WTC11 (cell line): Measurements from ENCODE around the gene KIAA1755. TPM values are rescaled to one million over a fixed set of nuclear protein-coding genes. Genes with fewer than 3 reads are reported as not detected.

Experiments used
- ATAC-seq: fragments of 200-7000 bp; cut with Tn5 transposase; 2 replicates; pipeline ENCODE4 v1.10.0; 2021; ENCODE audit warnings: mild to moderate bottlenecking, moderate library complexity
- CTCF ChIA-PET: fragments of 300-600 bp; sonication (Branson Sonifier 250); formaldehyde crosslinking; loops from one replicate; lab custom pipeline; 2021; ENCODE audit warnings: antibody characterized with exemption; lab: Charles Lee
- POLR2A ChIA-PET: fragments of 350-600 bp; sonication (Branson Sonifier 250); formaldehyde crosslinking; loops from one replicate; lab custom pipeline; 2021; ENCODE audit warnings: antibody characterized with exemption; lab: Charles Lee
- DNase-seq: peaks from one replicate; pipeline ENCODE4 v3.0.0; 2021; ENCODE audit warnings: low spot score
- H3K27ac Mint-ChIP-seq: 2 replicates; pipeline ENCODE4 v1.8.0; 2021; ENCODE audit warnings: mixed read lengths
- H3K27me3 Mint-ChIP-seq: 2 replicates; pipeline ENCODE4 v1.8.0; 2021; ENCODE audit warnings: low read depth, mild to moderate bottlenecking, moderate library complexity, mixed read lengths
- H3K36me3 Mint-ChIP-seq: 2 replicates; pipeline ENCODE4 v1.8.0; 2021; ENCODE audit warnings: mixed read lengths
- H3K4me1 Mint-ChIP-seq: 2 replicates; pipeline ENCODE4 v1.8.0; 2022; ENCODE audit warnings: mixed read lengths
- H3K4me3 Mint-ChIP-seq: 2 replicates; pipeline ENCODE4 v1.8.0; 2021; ENCODE audit warnings: mild to moderate bottlenecking, moderate library complexity, mixed read lengths
- H3K9me3 Mint-ChIP-seq: 2 replicates; pipeline ENCODE4 v1.8.0; 2021; ENCODE audit warnings: mixed read lengths
- ATF6 ChIP-seq: sonication (generic); formaldehyde crosslinking; IDR thresholded peaks from 2 replicates; pipeline ENCODE4 v1.8.1; 2023; ENCODE audit warnings: mild to moderate bottlenecking, missing genetic modification reagents
- CBFB ChIP-seq: sonication (generic); formaldehyde crosslinking; IDR thresholded peaks from 2 replicates; pipeline ENCODE4 v1.8.1; 2022; ENCODE audit warnings: mild to moderate bottlenecking, low read depth, missing genetic modification reagents
- CDX4 ChIP-seq: fragments of 250-450 bp; sonication (Bioruptor Pico); IDR thresholded peaks from 2 replicates; pipeline ENCODE4 v1.9.0; 2021; ENCODE audit warnings: moderate library complexity, mild to moderate bottlenecking, inconsistent platforms, borderline replicate concordance
- FOXP1 ChIP-seq: sonication (generic); formaldehyde crosslinking; IDR thresholded peaks from 2 replicates; pipeline ENCODE4 v1.8.0; 2022; ENCODE audit warnings: missing genetic modification reagents, mild to moderate bottlenecking, moderate library complexity, borderline replicate concordance
- GABPB1 ChIP-seq: sonication (generic); formaldehyde crosslinking; IDR thresholded peaks from 2 replicates; pipeline ENCODE4 v1.8.1; 2023; ENCODE audit warnings: mild to moderate bottlenecking, missing genetic modification reagents
- GRHL2 ChIP-seq: fragments of 250-450 bp; sonication (Bioruptor Pico); IDR thresholded peaks from 2 replicates; pipeline ENCODE4 v1.8.0; 2022; ENCODE audit warnings: mild to moderate bottlenecking, moderate library complexity; ENCODE audit not compliant: insufficient replicate concordance, severe bottlenecking
- KAT7 ChIP-seq: sonication (generic); formaldehyde crosslinking; IDR thresholded peaks from 2 replicates; pipeline ENCODE4 v1.8.1; 2023; ENCODE audit warnings: missing genetic modification reagents, mild to moderate bottlenecking, borderline replicate concordance
- NFATC4 ChIP-seq: fragments of 250-450 bp; sonication (Bioruptor Pico); IDR thresholded peaks from 2 replicates; pipeline ENCODE4 v1.9.0; 2021; ENCODE audit warnings: mild to moderate bottlenecking
- OVOL2 ChIP-seq: fragments of 250-450 bp; sonication (Bioruptor Pico); IDR thresholded peaks from 2 replicates; pipeline ENCODE4 v1.9.0; 2021; ENCODE audit warnings: mild to moderate bottlenecking, borderline replicate concordance
- PRDM15 ChIP-seq: sonication (generic); formaldehyde crosslinking; IDR thresholded peaks from 2 replicates; pipeline ENCODE4 v1.8.0; 2022; ENCODE audit warnings: missing genetic modification reagents
- PRRX2 ChIP-seq: fragments of 250-450 bp; sonication (Bioruptor Pico); IDR thresholded peaks from 2 replicates; pipeline ENCODE4 v1.8.0; 2021; ENCODE audit warnings: mild to moderate bottlenecking
- SMAD3 ChIP-seq: sonication (generic); formaldehyde crosslinking; IDR thresholded peaks from 2 replicates; pipeline ENCODE4 v1.8.0; 2022; ENCODE audit warnings: missing genetic modification reagents, mild to moderate bottlenecking, borderline replicate concordance
- SOX15 ChIP-seq: fragments of 250-450 bp; sonication (Bioruptor Pico); IDR thresholded peaks from 2 replicates; pipeline ENCODE4 v1.9.0; 2021; ENCODE audit warnings: mild to moderate bottlenecking
- STAT6 ChIP-seq: sonication (generic); formaldehyde crosslinking; conservative IDR thresholded peaks from 2 replicates; pipeline ENCODE4 v1.8.1; 2023; ENCODE audit warnings: mild to moderate bottlenecking, low read depth, missing genetic modification reagents, moderate library complexity
- TCF7 ChIP-seq: sonication (generic); formaldehyde crosslinking; IDR thresholded peaks from 2 replicates; pipeline ENCODE4 v1.8.0; 2022; ENCODE audit warnings: mild to moderate bottlenecking, low read depth, missing genetic modification reagents, moderate library complexity
- ZBTB43 ChIP-seq: sonication (generic); formaldehyde crosslinking; IDR thresholded peaks from 2 replicates; pipeline ENCODE4 v1.8.1; 2023; ENCODE audit warnings: mild to moderate bottlenecking, missing genetic modification reagents
- ZNF138 ChIP-seq: sonication (generic); formaldehyde crosslinking; conservative IDR thresholded peaks from 2 replicates; pipeline ENCODE4 v1.8.1; 2022; ENCODE audit warnings: mild to moderate bottlenecking, moderate library complexity, missing genetic modification reagents
- ZNF263 ChIP-seq: sonication (generic); formaldehyde crosslinking; IDR thresholded peaks from 2 replicates; pipeline ENCODE4 v1.8.1; 2022; ENCODE audit warnings: low read depth, mild to moderate bottlenecking, moderate library complexity, missing genetic modification reagents
- ZNF423 ChIP-seq: fragments of 250-450 bp; sonication (Bioruptor Pico); IDR thresholded peaks from 2 replicates; pipeline ENCODE4 v2.1.2; 2022; ENCODE audit warnings: mild to moderate bottlenecking, moderate library complexity
- total RNA-seq: library from RNA; stranded (reverse); gene quantifications from 3 replicates; pipeline ENCODE4 v1.2.3, GENCODE V29; 2021

KIAA1755 gene
- total RNA-seq, 1 experiment from 2014 or later = 0.50 TPM

GRCh38 chr20:38205001-38205400, 55.5 kb downstream of the KIAA1755 start:
- no peak overlapping the region for H3K4me3 Mint-ChIP-seq
- no peaks in the 10 kb centered on the region for H3K36me3 Mint-ChIP-seq
- DNase-seq = no peak
- H3K4me1 Mint-ChIP-seq = no peaks in the 10 kb centered on the region
- H3K9me3 Mint-ChIP-seq = 0 out of 2 replicates have a peak, but pooled peaks cover 3% of the 10 kb centered on the region
- ATAC-seq = no peak
- POLR2A ChIA-PET = no interaction called here
- no peak overlapping the region for H3K27ac Mint-ChIP-seq
- no peak for TF ChIP-seq ZNF263 (CRISPR knock-in tag)
- CTCF ChIA-PET = interaction anchor here (1.0 kb wide), 1 partner anchor 10 kb away, joined by 3 read pairs; no protein-coding TSS in a partner anchor
- no peaks in the 10 kb centered on the region for H3K27me3 Mint-ChIP-seq

- no peak overlapping the region; the same call in 1 of the 2 replicates for H3K27ac Mint-ChIP-seq
- H3K27me3 Mint-ChIP-seq = no peaks in the 10 kb centered on the region
- DNase-seq (no peak), ATAC-seq (no peak)
- H3K4me1 Mint-ChIP-seq = no peaks in the 10 kb centered on the region
- H3K9me3 Mint-ChIP-seq = 0 out of 2 replicates have a peak, but pooled peaks cover 3% of the 10 kb centered on the region
- ChIA-PET POLR2A (no interaction called here), CTCF (interaction anchor here (1.5 kb wide), 1 partner anchor 17 kb away, joined by 7 read pairs; no protein-coding TSS in a partner anchor)
- TF ChIP-seq NFATC4 (CRISPR knock-in tag) = no peak
- H3K36me3 Mint-ChIP-seq = no peaks in the 10 kb centered on the region
- no peak overlapping the region for H3K4me3 Mint-ChIP-seq
Observed at GRCh38 chr20:38203981-38204357, 56.6 kb downstream of the KIAA1755 start.

GRCh38 chr20:38203337-38203980, 57.1 kb downstream of the KIAA1755 start:
- ChIA-PET POLR2A (no interaction called here), CTCF (interaction anchor here (1.5 kb wide), 1 partner anchor 18 kb away, joined by 7 read pairs; no protein-coding TSS in a partner anchor)
- Mint-ChIP-seq H3K27me3 (no peaks in the 10 kb centered on the region; the same call in 1 of the 2 replicates), H3K4me1 (peaks cover 2% of the 10 kb centered on the region; the same call in 1 of the 2 replicates), H3K9me3 (0 out of 2 replicates have a peak, but pooled peaks cover 3% of the 10 kb centered on the region), H3K27ac (no peak overlapping the region), H3K4me3 (no peak overlapping the region), H3K36me3 (no peaks in the 10 kb centered on the region)
- DNase-seq (no peak), ATAC-seq (peak; percentile 34; the same call in 1 of the 2 replicates)
- TF ChIP-seq ATF6 (CRISPR knock-in tag) (no peak), SOX15 (CRISPR knock-in tag) (no peak), CBFB (no peak), CDX4 (CRISPR knock-in tag) (no peak), PRRX2 (CRISPR knock-in tag) (no peak), FOXP1 (CRISPR knock-in tag) (no peak), ZNF138 (CRISPR knock-in tag) (no peak), SMAD3 (CRISPR knock-in tag) (no peak), GRHL2 (CRISPR knock-in tag) (no peak), STAT6 (CRISPR knock-in tag) (no peak), PRDM15 (CRISPR knock-in tag) (no peak), ZBTB43 (CRISPR knock-in tag) (no peak), ZNF423 (no peak), TCF7 (no peak), OVOL2 (CRISPR knock-in tag) (no peak), KAT7 (CRISPR knock-in tag) (no peak), GABPB1 (no peak)
